ENCODE measurements around the gene HOOK1. TPM values are rescaled to one million over a fixed set of nuclear protein-coding genes. Genes with fewer than 3 reads are reported as not detected.
"Not testable (repeated sequence)": the region's sequence is repeated elsewhere in the genome, so short reads cannot be mapped to it uniquely, and the experiment has no call there.

HOOK1 gene
- total and polyA plus RNA-seq, 9 donors: 0.15 to 9.9 (median 1.5) TPM

- no peaks in the 10 kb centered on the region for H3K9me3 ChIP-seq
- WGBS, 3 donors: 86 to 89% (median 86%) methylated on average over 2 of the region's 2 CpGs
- H3K4me3 ChIP-seq: no peak overlapping the region
- intact Hi-C loops (cut with DNase I): no loop called here
- H3K4me1 ChIP-seq (ENCODE audit: insufficient read depth): no peaks in the 10 kb centered on the region
- no peaks in the 10 kb centered on the region for H3K27me3 ChIP-seq
- no peak overlapping the region for H3K27ac ChIP-seq
- TF ChIP-seq EP300 (IDR thresholded peaks at IDR 0.05) (no peak), POLR2A (IDR thresholded peaks at IDR 0.05) (no peak), CTCF (IDR thresholded peaks at IDR 0.05) (no peak)
- H3K36me3 ChIP-seq: no peaks in the 10 kb centered on the region
- no peak for DNase-seq
Measured at GRCh38 chr1:59919746-59920145, 105.0 kb downstream of the HOOK1 start.

- DNase-seq; H3K4me1 ChIP-seq (ENCODE audit: insufficient read depth); H3K36me3 ChIP-seq; H3K27ac ChIP-seq; intact Hi-C loops (cut with DNase I); H3K4me3 ChIP-seq; H3K9me3 ChIP-seq; H3K27me3 ChIP-seq: not testable (repeated sequence)
- 78 to 92% (median 81%) methylated on average over 6 of the region's 6 CpGs for WGBS, 3 donors
Measured at GRCh38 chr1:59921258-59921899, 106.6 kb downstream of the HOOK1 start.

- Histone ChIP-seq H3K4me3 (no peak overlapping the region), H3K36me3 (no peaks in the 10 kb centered on the region), H3K4me1 (ENCODE audit: insufficient read depth) (no peaks in the 10 kb centered on the region), H3K9me3 (no peaks in the 10 kb centered on the region), H3K27ac (no peak overlapping the region), H3K27me3 (no peaks in the 10 kb centered on the region)
- no peak for TF ChIP-seq POLR2A (IDR thresholded peaks at IDR 0.05)
- TF ChIP-seq EP300 (IDR thresholded peaks at IDR 0.05): no peak
- no peak for TF ChIP-seq CTCF (IDR thresholded peaks at IDR 0.05)
- no peak for DNase-seq
- intact Hi-C loops (cut with DNase I): no loop called here
Measured at GRCh38 chr1:59924653-59925052, 109.9 kb downstream of the HOOK1 start.

Other genes with a start within 250 kb of the HOOK1 start
- gene CYP2J2, start 111.8 kb downstream of the HOOK1 start, total RNA-seq: 1 to 10 TPM in 2 of 7 donors, under 1 TPM in 2, not detected in 3; 0.25 to 1.4 (median 0.70) TPM
- gene CYP2J2, start 111.8 kb downstream of the HOOK1 start, polyA plus RNA-seq: under 1 TPM; 0.12 to 0.18 TPM